Left lung (tissue), 10 donors: Measurements from ENCODE around the gene TMEM184B. TPM values are rescaled to one million over a fixed set of nuclear protein-coding genes. Genes with fewer than 3 reads are reported as not detected.

Experiments used
- ATAC-seq: fragments of 200-7000 bp; cut with Tn5 transposase; one replicate; pipeline ENCODE4 v1.9.1; 2020; ENCODE audit warnings: moderate library complexity
- DNase-seq, 4 donors: peaks; one replicate each; pipeline ENCODE4 v3.0.0-alpha.2; 2013 to 2020
- H3K27ac ChIP-seq, 2 donors: fragments of 200-600 bp; sonication (generic) in 1 of 2; one replicate each; pipeline versions ENCODE4 v1.5.0 to v1.8.0; 2020 to 2021
- H3K27me3 ChIP-seq, 2 donors: fragments of 200-600 bp; sonication (generic) in 1 of 2; one replicate each; pipeline versions ENCODE4 v1.5.0 to v1.8.0; 2020 to 2021
- H3K36me3 ChIP-seq, 2 donors: fragments of 200-600 bp; sonication (generic) in 1 of 2; one replicate each; pipeline versions ENCODE4 v1.5.0 to v1.8.0; 2020 to 2021
- H3K4me1 ChIP-seq, 2 donors: fragments of 200-600 bp; one replicate each; pipeline ENCODE4 v1.8.0; 2021
- H3K4me3 ChIP-seq, 2 donors: fragments of 200-600 bp; sonication (generic) in 1 of 2; one replicate each; pipeline versions ENCODE4 v1.5.0 to v1.8.0; 2020 to 2021; ENCODE audit warnings: mild to moderate bottlenecking in 1 of 2
- H3K9me3 ChIP-seq, 2 donors: fragments of 200-600 bp; sonication (generic) in 1 of 2; one replicate each; pipeline versions ENCODE4 v1.5.0 to v1.8.0; 2020 to 2021
- CTCF ChIP-seq, 2 donors: fragments of 200-600 bp; sonication (generic) in 1 of 2; IDR thresholded peaks; one replicate each; pipeline versions ENCODE4 v1.5.0 to v1.8.0; 2021; ENCODE audit warnings: antibody characterized with exemption in 2 of 2
- intact Hi-C, 2 donors: fragments of 100-400 bp; cut with DNase I; formaldehyde crosslinking; loops; one replicate each; pipeline versions ENCODE4 v1.11.2 to v1.14.2; 2022
- polyA plus RNA-seq, 6 donors: library from polyadenylated mRNA; unstranded; fragments of 120-200 nt; gene quantifications; one replicate each; pipeline ENCODE4 v1.2.1, GENCODE V29; 2013; ENCODE audit not compliant: insufficient read length in 6 of 6
- total RNA-seq, 2 donors: library from RNA; stranded (reverse); fragmentation: NEBNext Ultra II Directional; extraction: Animal tissue kit (Norgen Biotek cat#: 25700); gene quantifications; one replicate each; pipeline ENCODE4 v1.2.1, GENCODE V29; 2021
- donor health status: DM: no; HTN: yes; CAD: no.
- donor health status: DM: no; HTN: no; CAD: no.

TMEM184B gene
- total and polyA plus RNA-seq, 8 donors: 33.7 to 98.3 (median 39.8) TPM

- TF ChIP-seq CTCF (IDR thresholded peaks at IDR 0.05): no peak
- H3K27me3 ChIP-seq: no peaks in the 10 kb centered on the region
- no peak overlapping the region for H3K4me3 ChIP-seq
- intact Hi-C loops: no loop called here
- H3K27ac ChIP-seq: peak overlapping the region in 1 of 2 donors; percentile 79
- no peak for DNase-seq
- H3K4me1 ChIP-seq: peaks cover 21 to 39% of the 10 kb centered on the region in 2 donors
- ATAC-seq: no peak
- H3K36me3 ChIP-seq: peaks cover 0 to 65% of the 10 kb centered on the region in 2 donors
- H3K9me3 ChIP-seq: no peaks in the 10 kb centered on the region
Measured at GRCh38 chr22:38220653-38221386, 52.0 kb downstream of the TMEM184B start.

- peaks cover 21 to 44% of the 10 kb centered on the region in 2 donors for H3K4me1 ChIP-seq
- H3K27me3 ChIP-seq: no peaks in the 10 kb centered on the region
- H3K36me3 ChIP-seq: peaks cover 0 to 65% of the 10 kb centered on the region in 2 donors
- intact Hi-C loops: no loop called here
- H3K9me3 ChIP-seq: no peaks in the 10 kb centered on the region
- peak overlapping the region; percentile 79 to 88 for H3K27ac ChIP-seq
- no peak overlapping the region for H3K4me3 ChIP-seq
- no peak for ATAC-seq
- TF ChIP-seq CTCF (IDR thresholded peaks at IDR 0.05): no peak
- DNase-seq: no peak
Measured at GRCh38 chr22:38220163-38220562, 52.6 kb downstream of the TMEM184B start.

- Histone ChIP-seq H3K27me3 (no peaks in the 10 kb centered on the region), H3K9me3 (no peaks in the 10 kb centered on the region), H3K4me1 (peaks cover 21 to 49% of the 10 kb centered on the region in 2 donors), H3K4me3 (no peak overlapping the region), H3K27ac (peak overlapping the region; percentile 79 to 88), H3K36me3 (peaks cover 0 to 64% of the 10 kb centered on the region in 2 donors)
- DNase-seq (no peak), ATAC-seq (no peak)
- intact Hi-C loops: no loop called here
- TF ChIP-seq CTCF (IDR thresholded peaks at IDR 0.05): no peak
Measured at GRCh38 chr22:38219632-38220031, 53.2 kb downstream of the TMEM184B start.

GRCh38 chr22:38218661-38219622, 53.9 kb downstream of the TMEM184B start:
- no peaks in the 10 kb centered on the region for H3K9me3 ChIP-seq
- DNase-seq: peak in 3 of 4 donors; percentile 83 to 93 (median 87)
- ATAC-seq: peak; percentile 86
- peaks cover 28 to 55% of the 10 kb centered on the region in 2 donors for H3K4me1 ChIP-seq
- no peak for TF ChIP-seq CTCF (IDR thresholded peaks at IDR 0.05)
- H3K27me3 ChIP-seq: no peaks in the 10 kb centered on the region
- H3K27ac ChIP-seq: peak overlapping the region; percentile 79 to 88
- H3K4me3 ChIP-seq: no peak overlapping the region
- intact Hi-C loops: no loop called here
- peaks cover 0 to 62% of the 10 kb centered on the region in 2 donors for H3K36me3 ChIP-seq
